ENCODE measurements around the gene FAM200C.

- TF ChIP-seq CSRNP3 (CRISPR knock-in tag; IDR thresholded peaks at IDR 0.05) (no peak), ZNF70 (CRISPR knock-in tag; IDR thresholded peaks at IDR 0.05) (no peak), PATZ1 (CRISPR knock-in tag; IDR thresholded peaks at IDR 0.05; ENCODE audit: borderline replicate concordance) (no peak), SNAI2 (CRISPR knock-in tag; IDR thresholded peaks at IDR 0.05) (no peak)
- TF ChIP-seq, protein P1, sequence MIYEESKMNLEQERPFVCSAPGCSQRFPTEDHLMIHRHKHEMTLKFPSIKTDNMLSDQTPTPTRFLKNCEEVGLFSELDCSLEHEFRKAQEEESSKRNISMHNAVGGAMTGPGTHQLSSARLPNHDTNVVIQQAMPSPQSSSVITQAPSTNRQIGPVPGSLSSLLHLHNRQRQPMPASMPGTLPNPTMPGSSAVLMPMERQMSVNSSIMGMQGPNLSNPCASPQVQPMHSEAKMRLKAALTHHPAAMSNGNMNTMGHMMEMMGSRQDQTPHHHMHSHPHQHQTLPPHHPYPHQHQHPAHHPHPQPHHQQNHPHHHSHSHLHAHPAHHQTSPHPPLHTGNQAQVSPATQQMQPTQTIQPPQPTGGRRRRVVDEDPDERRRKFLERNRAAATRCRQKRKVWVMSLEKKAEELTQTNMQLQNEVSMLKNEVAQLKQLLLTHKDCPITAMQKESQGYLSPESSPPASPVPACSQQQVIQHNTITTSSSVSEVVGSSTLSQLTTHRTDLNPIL (CRISPR knock-in tag; IDR thresholded peaks at IDR 0.05; ENCODE audit: low read depth), result no peak
Measured at GRCh38 chr5:160379511-160379910, 20.3 kb downstream of the FAM200C start.
